HepG2 (cell line): ENCODE results near the gene ZNF530. TPM values are rescaled to one million over a fixed set of nuclear protein-coding genes. Genes with fewer than 3 reads are reported as not detected.

Source experiments
- CBX1 ChIP-seq: IDR thresholded peaks from one replicate; pipeline ENCODE4 v1.6.1; 2016; ENCODE audit warnings: antibody characterized with exemption, low read depth
- EED ChIP-seq: sonication (generic); formaldehyde crosslinking; IDR thresholded peaks from 2 replicates; pipeline ENCODE4 v1.5.0; 2020; ENCODE audit warnings: mild to moderate bottlenecking, missing genetic modification reagents
- GABPB1 ChIP-seq: IDR thresholded peaks from 2 replicates; pipeline ENCODE4 v1.6.1; 2016; ENCODE audit warnings: mild to moderate bottlenecking, missing genetic modification reagents, moderate library complexity, missing compliant biosample characterization
- HNRNPLL ChIP-seq: fragments of 200-400 bp; formaldehyde crosslinking; IDR thresholded peaks from 2 replicates; pipeline ENCODE4 v1.6.1; 2017; ENCODE audit warnings: mild to moderate bottlenecking, low read depth, low read length; ENCODE audit not compliant: poor library complexity, severe bottlenecking
- JUNB ChIP-seq: sonication (generic); formaldehyde crosslinking; IDR thresholded peaks from 2 replicates; pipeline ENCODE4 v1.8.0; 2022; ENCODE audit warnings: missing genetic modification reagents, mild to moderate bottlenecking, borderline replicate concordance
- MBD4 ChIP-seq: IDR thresholded peaks from 2 replicates; pipeline ENCODE4 v1.6.1; 2012; ENCODE audit warnings: low read length, inconsistent platforms, borderline replicate concordance
- MIER3 ChIP-seq: IDR thresholded peaks from 2 replicates; pipeline ENCODE4 v1.6.1; 2016; ENCODE audit warnings: missing compliant biosample characterization, borderline replicate concordance
- MXI1 ChIP-seq: IDR thresholded peaks from 3 replicates; pipeline ENCODE4 v1.6.1; 2012; ENCODE audit warnings: low read depth, low read length, inconsistent platforms, borderline replicate concordance
- PAWR ChIP-seq: sonication (generic); formaldehyde crosslinking; IDR thresholded peaks from 2 replicates; pipeline ENCODE4 v1.4.0; 2020; ENCODE audit warnings: missing genetic modification reagents, mild to moderate bottlenecking, borderline replicate concordance
- SCMH1 ChIP-seq: sonication (generic); formaldehyde crosslinking; IDR thresholded peaks from 2 replicates; pipeline ENCODE4 v1.9.0; 2021; ENCODE audit warnings: missing genetic modification reagents, mild to moderate bottlenecking, borderline replicate concordance
- TAF1 ChIP-seq: sonication (generic); formaldehyde crosslinking; IDR thresholded peaks from 2 replicates; pipeline ENCODE4 v1.4.0; 2020; ENCODE audit warnings: missing genetic modification reagents
- TOPORS ChIP-seq: sonication (generic); formaldehyde crosslinking; IDR thresholded peaks from 2 replicates; pipeline ENCODE4 v1.8.0; 2023; ENCODE audit warnings: mild to moderate bottlenecking, missing genetic modification reagents
- TRIM24 ChIP-seq: sonication (generic); formaldehyde crosslinking; IDR thresholded peaks from 2 replicates; pipeline ENCODE4 v1.8.0; 2022; ENCODE audit warnings: mild to moderate bottlenecking, missing genetic modification reagents
- ZEB1 ChIP-seq: IDR thresholded peaks from 2 replicates; pipeline ENCODE4 v1.6.1; 2012; ENCODE audit warnings: mild to moderate bottlenecking, low read depth, inconsistent platforms; ENCODE audit not compliant: insufficient replicate concordance
- ZIK1 ChIP-seq: sonication (generic); formaldehyde crosslinking; IDR thresholded peaks from 2 replicates; pipeline ENCODE4 v1.5.0; 2020; ENCODE audit warnings: mild to moderate bottlenecking, low read depth, missing genetic modification reagents, borderline replicate concordance
- ZNF24 ChIP-seq: fragments of 450-650 bp; IDR thresholded peaks from 2 replicates; pipeline ENCODE4 v1.6.1; 2017; ENCODE audit warnings: antibody characterized with exemption, mild to moderate bottlenecking
- ZNF263 ChIP-seq: sonication (generic); formaldehyde crosslinking; IDR thresholded peaks from 2 replicates; pipeline ENCODE4 v1.4.0; 2020; ENCODE audit warnings: missing genetic modification reagents
- ZNF496 ChIP-seq: sonication (generic); formaldehyde crosslinking; IDR thresholded peaks from 2 replicates; pipeline ENCODE4 v1.8.1; 2023; ENCODE audit warnings: mild to moderate bottlenecking, moderate library complexity, missing genetic modification reagents; ENCODE audit not compliant: insufficient replicate concordance
- ZNF746 ChIP-seq: sonication (generic); formaldehyde crosslinking; IDR thresholded peaks from 2 replicates; pipeline ENCODE4 v1.8.0; 2022; ENCODE audit warnings: mild to moderate bottlenecking, missing genetic modification reagents
- ZNF792 ChIP-seq: IDR thresholded peaks from 2 replicates; pipeline ENCODE4 v1.6.1; 2016
- polyA plus RNA-seq, 8 experiments: library from polyadenylated mRNA; depleted of rRNA in 3 of 8; stranded (reverse) in 7 of 8; unstranded in 1 of 8; fragments of >200 nt; fragmentation: Illumina TruSeq in 4 of 8; extraction: Trizol in 4 of 8; gene quantifications; 2 replicates each; pipeline versions ENCODE4 v1.2.1 to v1.2.3, GENCODE V29; 2011 to 2016; ENCODE audit warnings: low read depth in 4 of 8, missing spikeins in 1 of 8, mixed read lengths in 1 of 8; ENCODE audit not compliant: insufficient read depth in 1 of 8
- total RNA-seq, 5 experiments: library from RNA; depleted of rRNA; stranded (reverse); fragments of >200 nt; fragmentation: Illumina TruSeq; extraction: Trizol; gene quantifications; 2 replicates each; pipeline ENCODE4 v1.2.3, GENCODE V29; 2016; ENCODE audit warnings: low read depth in 1 of 5
- TF ChIP-seq, protein P1 (sequence below): conservative IDR thresholded peaks from 2 replicates; pipeline ENCODE4 v1.6.1; 2018; ENCODE audit warnings: missing genetic modification reagents
- TF ChIP-seq, protein P2 (sequence below): sonication (generic); formaldehyde crosslinking; IDR thresholded peaks from 2 replicates; pipeline ENCODE4 v1.5.0; 2020; ENCODE audit warnings: mild to moderate bottlenecking, missing genetic modification reagents
- TF ChIP-seq, protein P3 (sequence below): sonication (generic); formaldehyde crosslinking; IDR thresholded peaks from 2 replicates; pipeline ENCODE4 v1.5.0; 2020; ENCODE audit warnings: missing genetic modification reagents
- TF ChIP-seq, protein P4 (sequence below): sonication (generic); formaldehyde crosslinking; IDR thresholded peaks from 2 replicates; pipeline ENCODE4 v1.5.0; 2020; ENCODE audit warnings: missing genetic modification reagents
- TF ChIP-seq, protein P5 (sequence below): IDR thresholded peaks from 2 replicates; pipeline ENCODE4 v1.6.1; 2016; ENCODE audit warnings: mild to moderate bottlenecking

ZNF530 gene
- total and polyA plus RNA-seq, 2 of the 13 experiments (the other 11 are each of a cell fraction or from before 2014, with no cell fraction given): 1.1 to 7.8 TPM

DNA sequence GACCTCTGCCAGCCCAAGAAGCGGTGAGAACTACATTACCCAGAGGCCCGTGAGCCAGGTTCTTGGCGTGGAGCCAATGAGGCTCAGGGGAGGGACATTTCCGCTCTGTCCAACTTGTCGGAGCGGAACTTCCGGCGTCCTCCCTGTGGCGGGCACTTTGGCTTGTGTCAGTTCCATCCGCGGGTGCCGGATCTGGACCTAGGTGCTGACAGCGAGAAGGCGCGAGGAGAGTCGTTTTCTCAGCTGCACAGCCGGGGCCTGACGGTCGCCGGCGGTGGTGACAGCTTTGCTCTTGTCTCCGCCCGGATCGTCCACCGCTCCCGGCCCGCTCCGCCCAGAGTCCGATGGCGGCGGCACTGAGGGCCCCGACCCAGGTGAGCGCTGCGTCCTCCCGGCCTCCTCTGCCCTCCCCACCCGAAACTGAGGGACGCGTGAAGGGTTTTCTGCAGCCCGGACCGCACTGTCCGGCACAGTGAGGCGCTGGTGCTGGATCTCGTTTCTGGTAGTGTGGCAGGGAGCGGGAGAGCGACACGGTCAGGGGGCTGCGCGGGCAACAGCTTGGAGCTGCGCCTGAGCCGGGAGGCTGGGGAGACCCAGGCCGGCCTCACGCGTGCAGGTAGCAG lies at the start of gene ZNF530 (continued):
- no peak for TF ChIP-seq ZNF496 (CRISPR knock-in tag)
- TF ChIP-seq, protein P1, sequence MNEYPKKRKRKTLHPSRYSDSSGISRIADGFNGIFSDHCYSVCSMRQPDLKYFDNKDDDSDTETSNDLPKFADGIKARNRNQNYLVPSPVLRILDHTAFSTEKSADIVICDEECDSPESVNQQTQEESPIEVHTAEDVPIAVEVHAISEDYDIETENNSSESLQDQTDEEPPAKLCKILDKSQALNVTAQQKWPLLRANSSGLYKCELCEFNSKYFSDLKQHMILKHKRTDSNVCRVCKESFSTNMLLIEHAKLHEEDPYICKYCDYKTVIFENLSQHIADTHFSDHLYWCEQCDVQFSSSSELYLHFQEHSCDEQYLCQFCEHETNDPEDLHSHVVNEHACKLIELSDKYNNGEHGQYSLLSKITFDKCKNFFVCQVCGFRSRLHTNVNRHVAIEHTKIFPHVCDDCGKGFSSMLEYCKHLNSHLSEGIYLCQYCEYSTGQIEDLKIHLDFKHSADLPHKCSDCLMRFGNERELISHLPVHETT (CRISPR knock-in tag): no peak
- TF ChIP-seq ZNF792 (CRISPR knock-in tag): no peak
- no peak for TF ChIP-seq MBD4
- no peak for TF ChIP-seq ZNF24
- TF ChIP-seq MIER3 (CRISPR knock-in tag): no peak; the same call in 1 of the 2 replicates
- TF ChIP-seq SCMH1: no peak
- TF ChIP-seq, protein P2, sequence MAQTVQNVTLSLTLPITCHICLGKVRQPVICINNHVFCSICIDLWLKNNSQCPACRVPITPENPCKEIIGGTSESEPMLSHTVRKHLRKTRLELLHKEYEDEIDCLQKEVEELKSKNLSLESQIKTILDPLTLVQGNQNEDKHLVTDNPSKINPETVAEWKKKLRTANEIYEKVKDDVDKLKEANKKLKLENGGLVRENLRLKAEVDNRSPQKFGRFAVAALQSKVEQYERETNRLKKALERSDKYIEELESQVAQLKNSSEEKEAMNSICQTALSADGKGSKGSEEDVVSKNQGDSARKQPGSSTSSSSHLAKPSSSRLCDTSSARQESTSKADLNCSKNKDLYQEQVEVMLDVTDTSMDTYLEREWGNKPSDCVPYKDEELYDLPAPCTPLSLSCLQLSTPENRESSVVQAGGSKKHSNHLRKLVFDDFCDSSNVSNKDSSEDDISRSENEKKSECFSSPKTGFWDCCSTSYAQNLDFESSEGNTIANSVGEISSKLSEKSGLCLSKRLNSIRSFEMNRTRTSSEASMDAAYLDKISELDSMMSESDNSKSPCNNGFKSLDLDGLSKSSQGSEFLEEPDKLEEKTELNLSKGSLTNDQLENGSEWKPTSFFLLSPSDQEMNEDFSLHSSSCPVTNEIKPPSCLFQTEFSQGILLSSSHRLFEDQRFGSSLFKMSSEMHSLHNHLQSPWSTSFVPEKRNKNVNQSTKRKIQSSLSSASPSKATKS (CRISPR knock-in tag): no peak
- TF ChIP-seq ZEB1: no peak
- peak; percentile 37 for TF ChIP-seq HNRNPLL
- TF ChIP-seq JUNB (CRISPR knock-in tag): no peak
- no peak for TF ChIP-seq ZNF263 (CRISPR knock-in tag)
- TF ChIP-seq, protein P3, sequence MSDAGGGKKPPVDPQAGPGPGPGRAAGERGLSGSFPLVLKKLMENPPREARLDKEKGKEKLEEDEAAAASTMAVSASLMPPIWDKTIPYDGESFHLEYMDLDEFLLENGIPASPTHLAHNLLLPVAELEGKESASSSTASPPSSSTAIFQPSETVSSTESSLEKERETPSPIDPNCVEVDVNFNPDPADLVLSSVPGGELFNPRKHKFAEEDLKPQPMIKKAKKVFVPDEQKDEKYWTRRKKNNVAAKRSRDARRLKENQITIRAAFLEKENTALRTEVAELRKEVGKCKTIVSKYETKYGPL: no peak
- peak; percentile 61; the same call in 1 of the 2 replicates for TF ChIP-seq TOPORS (CRISPR knock-in tag)
- peak; percentile 59; the same call in 1 of the 2 replicates for TF ChIP-seq TAF1 (CRISPR knock-in tag)
- TF ChIP-seq TRIM24 (CRISPR knock-in tag): no peak
- peak; percentile 99 for TF ChIP-seq GABPB1 (CRISPR knock-in tag)
- TF ChIP-seq ZNF746: peak; percentile 64; the same call in 1 of the 2 replicates
- TF ChIP-seq, protein P4, sequence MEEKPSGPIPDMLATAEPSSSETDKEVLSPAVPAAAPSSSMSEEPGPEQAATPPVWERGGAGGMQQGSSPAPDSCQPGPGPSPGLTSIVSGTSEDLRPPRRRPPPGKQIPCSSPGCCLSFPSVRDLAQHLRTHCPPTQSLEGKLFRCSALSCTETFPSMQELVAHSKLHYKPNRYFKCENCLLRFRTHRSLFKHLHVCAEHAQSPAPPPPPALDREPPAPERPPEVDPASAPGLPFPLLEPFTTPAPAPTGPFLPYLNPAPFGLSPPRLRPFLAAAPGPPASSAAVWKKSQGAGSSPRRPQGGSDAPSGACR: no peak
- TF ChIP-seq, protein P5, sequence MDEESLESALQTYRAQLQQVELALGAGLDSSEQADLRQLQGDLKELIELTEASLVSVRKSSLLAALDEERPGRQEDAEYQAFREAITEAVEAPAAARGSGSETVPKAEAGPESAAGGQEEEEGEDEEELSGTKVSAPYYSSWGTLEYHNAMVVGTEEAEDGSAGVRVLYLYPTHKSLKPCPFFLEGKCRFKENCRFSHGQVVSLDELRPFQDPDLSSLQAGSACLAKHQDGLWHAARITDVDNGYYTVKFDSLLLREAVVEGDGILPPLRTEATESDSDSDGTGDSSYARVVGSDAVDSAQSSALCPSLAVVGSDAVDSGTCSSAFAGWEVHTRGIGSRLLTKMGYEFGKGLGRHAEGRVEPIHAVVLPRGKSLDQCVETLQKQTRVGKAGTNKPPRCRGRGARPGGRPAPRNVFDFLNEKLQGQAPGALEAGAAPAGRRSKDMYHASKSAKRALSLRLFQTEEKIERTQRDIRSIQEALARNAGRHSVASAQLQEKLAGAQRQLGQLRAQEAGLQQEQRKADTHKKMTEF (CRISPR knock-in tag): peak; percentile 73
- TF ChIP-seq ZIK1 (CRISPR knock-in tag): 0 out of 2 replicates have a peak, but pooled peaks have one; percentile 30
- TF ChIP-seq MXI1: peak; percentile 85
- no peak for TF ChIP-seq CBX1
- TF ChIP-seq EED (CRISPR knock-in tag): 0 out of 2 replicates have a peak, but pooled peaks have one; percentile 48
- TF ChIP-seq PAWR: no peak
